HepG2 (cell line): ENCODE results near the gene OR6T1.

Source experiments
- GRHL1 ChIP-seq: sonication (generic); formaldehyde crosslinking; conservative IDR thresholded peaks from 2 replicates; pipeline ENCODE4 v1.8.0; 2022; ENCODE audit warnings: missing genetic modification reagents
- HNRNPH1 ChIP-seq: fragments of 200-400 bp; formaldehyde crosslinking; optimal IDR thresholded peaks from 2 replicates; pipeline ENCODE3; 2017; ENCODE audit warnings: mild to moderate bottlenecking, low read depth, low read length
- KAT7 ChIP-seq: IDR thresholded peaks from 2 replicates; pipeline ENCODE4 v1.6.1; 2018; ENCODE audit warnings: borderline replicate concordance, missing compliant biosample characterization
- KDM4B ChIP-seq: sonication (generic); formaldehyde crosslinking; IDR thresholded peaks from 2 replicates; pipeline ENCODE4 v1.4.0; 2020; ENCODE audit warnings: missing genetic modification reagents
- PRDM10 ChIP-seq: sonication (generic); formaldehyde crosslinking; IDR thresholded peaks from 2 replicates; pipeline ENCODE4 v1.4.0; 2020; ENCODE audit warnings: low read depth, missing genetic modification reagents
- REST ChIP-seq, 2 experiments: IDR thresholded peaks; 2 replicates each; pipeline ENCODE4 v1.6.1; 2011 to 2012; ENCODE audit warnings: low read length in 2 of 2, borderline replicate concordance in 1 of 2, low read depth in 1 of 2, mild to moderate bottlenecking in 1 of 2, moderate library complexity in 1 of 2
- TAF1 ChIP-seq: sonication (generic); formaldehyde crosslinking; IDR thresholded peaks from 2 replicates; pipeline ENCODE4 v1.4.0; 2020; ENCODE audit warnings: missing genetic modification reagents
- TGIF2 ChIP-seq: IDR thresholded peaks from 2 replicates; pipeline ENCODE4 v1.6.1; 2016; ENCODE audit warnings: control low read depth, missing compliant biosample characterization
- ZBTB43 ChIP-seq: sonication (generic); formaldehyde crosslinking; conservative IDR thresholded peaks from 2 replicates; pipeline ENCODE4 v1.4.0; 2020; ENCODE audit warnings: missing genetic modification reagents
- ZNF121 ChIP-seq: sonication (generic); formaldehyde crosslinking; IDR thresholded peaks from 2 replicates; pipeline ENCODE4 v1.5.0; 2020; ENCODE audit warnings: mild to moderate bottlenecking, missing genetic modification reagents
- ZNF318 ChIP-seq: sonication (generic); formaldehyde crosslinking; IDR thresholded peaks from 2 replicates; pipeline ENCODE4 v1.4.0; 2020; ENCODE audit warnings: mild to moderate bottlenecking, missing genetic modification reagents
- ZSCAN29 ChIP-seq: sonication (generic); formaldehyde crosslinking; conservative IDR thresholded peaks from 2 replicates; pipeline ENCODE4 v1.4.0; 2020; ENCODE audit warnings: mild to moderate bottlenecking, missing genetic modification reagents

GRCh38 chr11:123901867-123902266 lies 41.8 kb downstream of the OR6T1 start, which contains the start of gene OR8D4:
- TF ChIP-seq KDM4B (CRISPR knock-in tag) (no peak), PRDM10 (CRISPR knock-in tag) (no peak), ZBTB43 (no peak), HNRNPH1 (no peak), ZSCAN29 (CRISPR knock-in tag) (no peak), REST (IDR thresholded peaks at IDR 0.05; ENCODE audit: borderline replicate concordance in 1 of 2, low read depth in 1 of 2, low read length in 2 of 2) (no peak), GRHL1 (no peak), ZNF121 (CRISPR knock-in tag) (no peak), KAT7 (no peak), ZNF318 (CRISPR knock-in tag) (no peak), TGIF2 (CRISPR knock-in tag) (no peak), TAF1 (CRISPR knock-in tag) (no peak)
